ENCODE results near the gene TUBB. TPM values are rescaled to one million over a fixed set of nuclear protein-coding genes. Genes with fewer than 3 reads are reported as not detected.

The TUBB gene
- total and polyA plus RNA-seq, 9 of the 15 experiments (the other 6 are each of a cell fraction or from before 2014, with no cell fraction given): 971 to 2,870 (median 1,478) TPM

DNA sequence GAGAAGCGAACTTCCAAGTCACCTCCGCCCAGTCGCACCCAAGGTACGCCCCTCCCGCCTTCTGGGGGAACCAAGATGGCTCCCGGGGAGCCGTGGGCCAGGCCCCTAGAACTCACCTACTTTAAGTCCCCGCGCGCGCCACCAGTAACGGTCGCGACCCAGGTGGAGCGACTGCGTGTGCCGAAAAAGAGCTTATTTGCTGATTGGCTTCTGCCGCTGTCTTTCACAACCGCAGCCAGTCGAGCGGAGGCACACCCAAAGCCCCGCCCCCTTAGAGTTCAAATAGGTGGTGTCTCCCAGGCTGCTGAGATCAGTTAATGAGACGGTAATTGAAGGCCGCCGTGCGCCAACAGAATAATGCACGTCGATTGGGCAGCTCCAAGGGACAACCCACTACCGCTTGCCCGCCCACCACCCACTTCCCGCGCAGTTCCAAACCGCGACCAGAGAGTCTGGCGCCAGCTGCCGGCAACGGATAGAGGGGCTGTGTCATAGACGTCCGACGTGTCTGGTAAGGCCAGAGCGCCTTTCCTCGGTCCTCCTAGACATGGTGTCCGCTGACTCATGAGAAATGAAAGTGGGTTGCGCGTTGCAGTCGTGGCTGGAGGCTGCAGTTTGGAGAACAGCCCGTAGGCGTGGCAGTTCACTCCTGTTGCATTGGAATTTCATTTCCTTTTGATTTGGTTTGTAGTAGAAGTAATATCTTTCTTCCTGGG lies 2.9 kb upstream of the TUBB start, which contains the start of gene MDC1 (continued):
- TF ChIP-seq SIN3B (IDR thresholded peaks at IDR 0.05; ENCODE audit: low read depth): 0 out of 2 replicates have a peak, but pooled peaks have one; percentile 18
- no peak for TF ChIP-seq SMARCA5 (IDR thresholded peaks at IDR 0.05)
- TF ChIP-seq, protein P1, sequence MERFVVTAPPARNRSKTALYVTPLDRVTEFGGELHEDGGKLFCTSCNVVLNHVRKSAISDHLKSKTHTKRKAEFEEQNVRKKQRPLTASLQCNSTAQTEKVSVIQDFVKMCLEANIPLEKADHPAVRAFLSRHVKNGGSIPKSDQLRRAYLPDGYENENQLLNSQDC (CRISPR knock-in tag; IDR thresholded peaks at IDR 0.05): 0 out of 2 replicates have a peak, but pooled peaks have one; percentile 4
- peak; percentile 93; the same call in 1 of the 2 replicates for TF ChIP-seq SAFB (IDR thresholded peaks at IDR 0.05; ENCODE audit: borderline replicate concordance, low read depth, low read length)
- peak; percentile 95 for TF ChIP-seq JUND (IDR thresholded peaks at IDR 0.05; ENCODE audit: borderline replicate concordance, low read depth, low read length)
- TF ChIP-seq JUND (tag; IDR thresholded peaks at IDR 0.05; ENCODE audit: borderline replicate concordance, low read depth, low read length): peak; percentile 67; the same call in 1 of the 3 replicates
- TF ChIP-seq ZBTB7A (IDR thresholded peaks at IDR 0.05; ENCODE audit: borderline replicate concordance, control insufficient read depth, low read depth, low read length): peak; percentile 84
- peak; percentile 91; the same call in 1 of the 2 replicates for TF ChIP-seq FOXP1 (CRISPR knock-in tag; IDR thresholded peaks at IDR 0.05)
- TF ChIP-seq TOE1 (IDR thresholded peaks at IDR 0.05; ENCODE audit: borderline replicate concordance): peak; percentile 33; the same call in 1 of the 2 replicates
- peak; percentile 81 for TF ChIP-seq TOE1 (CRISPR knock-in tag; IDR thresholded peaks at IDR 0.05; ENCODE audit: borderline replicate concordance, low read depth)
- peak; percentile 83 for TF ChIP-seq ETV1 (tag; conservative IDR thresholded peaks at IDR 0.05; ENCODE audit: low read depth)
- TF ChIP-seq, protein P2, sequence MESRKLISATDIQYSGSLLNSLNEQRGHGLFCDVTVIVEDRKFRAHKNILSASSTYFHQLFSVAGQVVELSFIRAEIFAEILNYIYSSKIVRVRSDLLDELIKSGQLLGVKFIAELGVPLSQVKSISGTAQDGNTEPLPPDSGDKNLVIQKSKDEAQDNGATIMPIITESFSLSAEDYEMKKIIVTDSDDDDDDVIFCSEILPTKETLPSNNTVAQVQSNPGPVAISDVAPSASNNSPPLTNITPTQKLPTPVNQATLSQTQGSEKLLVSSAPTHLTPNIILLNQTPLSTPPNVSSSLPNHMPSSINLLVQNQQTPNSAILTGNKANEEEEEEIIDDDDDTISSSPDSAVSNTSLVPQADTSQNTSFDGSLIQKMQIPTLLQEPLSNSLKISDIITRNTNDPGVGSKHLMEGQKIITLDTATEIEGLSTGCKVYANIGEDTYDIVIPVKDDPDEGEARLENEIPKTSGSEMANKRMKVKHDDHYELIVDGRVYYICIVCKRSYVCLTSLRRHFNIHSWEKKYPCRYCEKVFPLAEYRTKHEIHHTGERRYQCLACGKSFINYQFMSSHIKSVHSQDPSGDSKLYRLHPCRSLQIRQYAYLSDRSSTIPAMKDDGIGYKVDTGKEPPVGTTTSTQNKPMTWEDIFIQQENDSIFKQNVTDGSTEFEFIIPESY (CRISPR knock-in tag; IDR thresholded peaks at IDR 0.05): peak; percentile 80
- peak; percentile 93 to 94 for TF ChIP-seq NRF1 (conservative IDR thresholded peaks at IDR 0.05 in 1 of 2, IDR thresholded peaks at IDR 0.05 in 1 of 2)
- no peak for TF ChIP-seq RBM15 (IDR thresholded peaks at IDR 0.05; ENCODE audit: insufficient read depth, low read length)
- no peak for TF ChIP-seq ELF1 (tag; IDR thresholded peaks at IDR 0.05)
- peak; percentile 96 for TF ChIP-seq DACH1 (IDR thresholded peaks at IDR 0.05; ENCODE audit: partially characterized antibody)
- TF ChIP-seq SIN3A (IDR thresholded peaks at IDR 0.05; ENCODE audit: borderline replicate concordance in 2 of 2, control insufficient read depth in 1 of 2, low read depth in 2 of 2, low read length in 2 of 2): peak; percentile 70 to 90; a peak in 3 of 4 replicates
- TF ChIP-seq PHB2 (IDR thresholded peaks at IDR 0.05; ENCODE audit: low read depth): no peak
- TF ChIP-seq MCM7 (IDR thresholded peaks at IDR 0.05): no peak
- TF ChIP-seq NONO (IDR thresholded peaks at IDR 0.05; ENCODE audit: low read depth in 2 of 2, low read length in 1 of 2): no peak; a peak in 1 of 4 replicates
- 0 out of 2 replicates have a peak, but pooled peaks have one; percentile 18 for TF ChIP-seq MEF2A (IDR thresholded peaks at IDR 0.05; ENCODE audit: control insufficient read depth, low read depth, low read length)
- TF ChIP-seq, protein P3, sequence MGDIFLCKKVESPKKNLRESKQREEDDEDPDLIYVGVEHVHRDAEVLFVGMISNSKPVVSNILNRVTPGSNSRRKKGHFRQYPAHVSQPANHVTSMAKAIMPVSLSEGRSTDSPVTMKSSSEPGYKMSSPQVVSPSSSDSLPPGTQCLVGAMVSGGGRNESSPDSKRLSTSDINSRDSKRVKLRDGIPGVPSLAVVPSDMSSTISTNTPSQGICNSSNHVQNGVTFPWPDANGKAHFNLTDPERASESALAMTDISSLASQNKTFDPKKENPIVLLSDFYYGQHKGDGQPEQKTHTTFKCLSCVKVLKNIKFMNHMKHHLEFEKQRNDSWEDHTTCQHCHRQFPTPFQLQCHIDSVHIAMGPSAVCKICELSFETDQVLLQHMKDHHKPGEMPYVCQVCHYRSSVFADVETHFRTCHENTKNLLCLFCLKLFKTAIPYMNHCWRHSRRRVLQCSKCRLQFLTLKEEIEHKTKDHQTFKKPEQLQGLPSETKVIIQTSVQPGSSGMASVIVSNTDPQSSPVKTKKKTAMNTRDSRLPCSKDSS (IDR thresholded peaks at IDR 0.05; ENCODE audit: low read depth, partially characterized antibody): no peak
- TF ChIP-seq SAFB2 (IDR thresholded peaks at IDR 0.05; ENCODE audit: borderline replicate concordance, low read depth, low read length, severe bottlenecking): no peak
- TF ChIP-seq BHLHE40 (IDR thresholded peaks at IDR 0.05; ENCODE audit: low read length): peak; percentile 68

Measured in K562 (cell line).